Measurements from ENCODE around the gene PVR. TPM values are rescaled to one million over a fixed set of nuclear protein-coding genes. Genes with fewer than 3 reads are reported as not detected.
"Not testable (repeated sequence)": the region's sequence is repeated elsewhere in the genome, so short reads cannot be mapped to it uniquely, and the experiment has no call there.

The PVR gene
- total RNA-seq, 4 donors from 2014 or later = 26.2 to 49.0 (median 33.3) TPM

DNA sequence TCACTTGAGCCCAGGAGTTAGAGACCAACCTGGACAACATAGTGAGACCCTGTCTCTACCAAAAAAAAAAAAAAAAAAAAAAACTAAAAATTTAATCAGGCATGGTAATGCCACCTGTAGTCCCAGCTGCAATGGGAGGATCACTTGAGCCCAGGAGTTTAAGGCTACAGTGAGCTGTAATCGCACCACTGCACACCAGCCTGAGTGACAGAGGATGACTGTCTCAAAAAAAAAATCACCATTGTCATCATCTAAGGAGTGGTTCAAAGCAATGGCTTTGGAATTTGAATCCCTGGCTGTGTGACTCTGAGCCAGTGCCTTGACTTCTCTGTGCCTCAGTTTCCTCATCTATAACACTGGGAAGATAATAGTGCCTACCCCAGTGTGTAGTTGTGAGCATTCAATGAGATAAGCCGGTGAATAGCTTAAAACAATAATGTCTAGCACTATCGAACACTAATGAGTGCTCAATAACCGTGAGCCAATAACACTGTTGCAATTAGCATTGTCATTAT is 18.8 kb upstream of the PVR start:
- Histone ChIP-seq H3K27me3 (no peaks in the 10 kb centered on the region), H3K36me3 (no peaks in the 10 kb centered on the region), H3K4me1 (peaks cover 0 to 3% (median 0%) of the 10 kb centered on the region in 4 donors), H3K9me3 (no peaks in the 10 kb centered on the region), H3K27ac (no peak overlapping the region), H3K4me3 (no peak overlapping the region)
- no peak for DNase-seq
- intact Hi-C loops (cut with DNase I; ENCODE audit: low total_unique reads) (no loop called here), in situ Hi-C loops (cut with MboI; ENCODE audit: low pct_ligation_motif_present in 1 of 4, low pct_unique_long_range_greater_than_20kb in 1 of 4, low sequenced_read_pairs in 3 of 4) (no loop called here)
- TF ChIP-seq, protein P1, sequence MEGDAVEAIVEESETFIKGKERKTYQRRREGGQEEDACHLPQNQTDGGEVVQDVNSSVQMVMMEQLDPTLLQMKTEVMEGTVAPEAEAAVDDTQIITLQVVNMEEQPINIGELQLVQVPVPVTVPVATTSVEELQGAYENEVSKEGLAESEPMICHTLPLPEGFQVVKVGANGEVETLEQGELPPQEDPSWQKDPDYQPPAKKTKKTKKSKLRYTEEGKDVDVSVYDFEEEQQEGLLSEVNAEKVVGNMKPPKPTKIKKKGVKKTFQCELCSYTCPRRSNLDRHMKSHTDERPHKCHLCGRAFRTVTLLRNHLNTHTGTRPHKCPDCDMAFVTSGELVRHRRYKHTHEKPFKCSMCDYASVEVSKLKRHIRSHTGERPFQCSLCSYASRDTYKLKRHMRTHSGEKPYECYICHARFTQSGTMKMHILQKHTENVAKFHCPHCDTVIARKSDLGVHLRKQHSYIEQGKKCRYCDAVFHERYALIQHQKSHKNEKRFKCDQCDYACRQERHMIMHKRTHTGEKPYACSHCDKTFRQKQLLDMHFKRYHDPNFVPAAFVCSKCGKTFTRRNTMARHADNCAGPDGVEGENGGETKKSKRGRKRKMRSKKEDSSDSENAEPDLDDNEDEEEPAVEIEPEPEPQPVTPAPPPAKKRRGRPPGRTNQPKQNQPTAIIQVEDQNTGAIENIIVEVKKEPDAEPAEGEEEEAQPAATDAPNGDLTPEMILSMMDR (IDR thresholded peaks at IDR 0.05) = no peak
- TF ChIP-seq POLR2A (IDR thresholded peaks at IDR 0.05) = no peak
- TF ChIP-seq EP300 (IDR thresholded peaks at IDR 0.05; ENCODE audit: low read depth) = no peak
- no peak for TF ChIP-seq POLR2AphosphoS5 (IDR thresholded peaks at IDR 0.05)
- 91 to 97% methylated on average over 4 of the region's 4 CpGs for WGBS, 2 donors (ENCODE audit: low coverage in 1 of 2)

GRCh38 chr19:44625637-44626036 is 18.1 kb upstream of the PVR start:
- H3K36me3 ChIP-seq; H3K9me3 ChIP-seq; H3K4me1 ChIP-seq; H3K27ac ChIP-seq; in situ Hi-C loops (cut with MboI; ENCODE audit: low pct_ligation_motif_present in 1 of 4, low pct_unique_long_range_greater_than_20kb in 1 of 4, low sequenced_read_pairs in 3 of 4); H3K27me3 ChIP-seq; DNase-seq; H3K4me3 ChIP-seq; intact Hi-C loops (cut with DNase I; ENCODE audit: low total_unique reads): not testable (repeated sequence)
- 93% methylated on average over 4 of the region's 4 CpGs; no CpG with 5 or more reads in 1 of the 2 donors for WGBS, 2 donors (ENCODE audit: low coverage in 1 of 2)

DNA sequence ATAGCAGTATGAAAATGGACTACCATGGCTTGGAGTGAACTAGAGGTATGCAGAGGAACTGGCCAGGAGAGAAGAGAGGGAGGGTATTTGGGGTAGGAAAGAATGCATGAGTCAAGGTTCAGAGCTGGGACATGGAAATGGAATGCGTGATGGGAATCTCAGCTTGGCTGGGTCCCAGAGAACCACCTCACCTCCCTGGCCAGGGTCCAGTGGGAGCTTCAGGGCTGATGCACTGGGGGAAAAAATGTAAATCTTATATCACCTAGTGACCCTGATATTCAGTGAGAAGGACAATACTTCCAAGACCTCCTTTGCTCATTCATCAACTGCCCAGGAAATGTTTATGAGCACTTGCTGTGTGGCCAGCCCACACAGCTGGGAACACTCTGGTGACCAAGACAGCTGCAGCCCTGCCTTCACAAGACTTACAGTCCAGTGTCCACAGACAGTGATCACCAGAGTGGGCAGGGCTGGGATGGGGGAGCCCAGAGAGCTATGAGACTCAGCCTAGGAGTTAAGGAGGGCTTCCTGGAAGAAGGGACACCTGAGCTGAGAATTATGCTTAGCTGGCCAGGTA is 17.6 kb upstream of the PVR start:
- H3K27me3 ChIP-seq = no peaks in the 10 kb centered on the region
- in situ Hi-C loops (cut with MboI; ENCODE audit: low pct_ligation_motif_present in 1 of 4, low pct_unique_long_range_greater_than_20kb in 1 of 4, low sequenced_read_pairs in 3 of 4) (no loop called here), intact Hi-C loops (cut with DNase I; ENCODE audit: low total_unique reads) (no loop called here)
- H3K27ac ChIP-seq = no peak overlapping the region
- no peak overlapping the region for H3K4me3 ChIP-seq
- 38 to 71% methylated on average over 1 of the region's 1 CpG for WGBS, 2 donors (ENCODE audit: low coverage in 1 of 2)
- H3K36me3 ChIP-seq = no peaks in the 10 kb centered on the region
- H3K4me1 ChIP-seq = peaks cover 0 to 3% (median 0%) of the 10 kb centered on the region in 4 donors
- H3K9me3 ChIP-seq = no peaks in the 10 kb centered on the region
- TF ChIP-seq EP300 (IDR thresholded peaks at IDR 0.05; ENCODE audit: low read depth) = no peak
- TF ChIP-seq, protein P1 (IDR thresholded peaks at IDR 0.05) = no peak
- no peak for TF ChIP-seq POLR2A (IDR thresholded peaks at IDR 0.05)
- no peak for TF ChIP-seq POLR2AphosphoS5 (IDR thresholded peaks at IDR 0.05)
- no peak for DNase-seq

- 99 to 100% methylated on average over 3 to 4 of the region's 4 CpGs for WGBS, 2 donors (ENCODE audit: low coverage in 1 of 2)
- no peaks in the 10 kb centered on the region for H3K27me3 ChIP-seq
- DNase-seq = no peak
- H3K27ac ChIP-seq = no peak overlapping the region
- intact Hi-C loops (cut with DNase I; ENCODE audit: low total_unique reads) (no loop called here), in situ Hi-C loops (cut with MboI; ENCODE audit: low pct_ligation_motif_present in 1 of 4, low pct_unique_long_range_greater_than_20kb in 1 of 4, low sequenced_read_pairs in 3 of 4) (no loop called here)
- TF ChIP-seq POLR2A (IDR thresholded peaks at IDR 0.05) (no peak), EP300 (IDR thresholded peaks at IDR 0.05; ENCODE audit: low read depth) (no peak), POLR2AphosphoS5 (IDR thresholded peaks at IDR 0.05) (no peak)
- TF ChIP-seq, protein P1 (IDR thresholded peaks at IDR 0.05) = no peak
- no peak overlapping the region for H3K4me3 ChIP-seq
- peaks cover 0 to 3% (median 0%) of the 10 kb centered on the region in 4 donors for H3K4me1 ChIP-seq
- no peaks in the 10 kb centered on the region for H3K36me3 ChIP-seq
- no peaks in the 10 kb centered on the region for H3K9me3 ChIP-seq
Measured at GRCh38 chr19:44627631-44628030, 16.1 kb upstream of the PVR start.

- TF ChIP-seq POLR2AphosphoS5 (IDR thresholded peaks at IDR 0.05) = no peak
- TF ChIP-seq, protein P1 (IDR thresholded peaks at IDR 0.05) = no peak
- no peak for TF ChIP-seq POLR2A (IDR thresholded peaks at IDR 0.05)
- no peak for TF ChIP-seq EP300 (IDR thresholded peaks at IDR 0.05; ENCODE audit: low read depth)
- in situ Hi-C loops (cut with MboI; ENCODE audit: low pct_ligation_motif_present in 1 of 4, low pct_unique_long_range_greater_than_20kb in 1 of 4, low sequenced_read_pairs in 3 of 4) (no loop called here), intact Hi-C loops (cut with DNase I; ENCODE audit: low total_unique reads) (no loop called here)
- no peak for DNase-seq
- no peaks in the 10 kb centered on the region for H3K9me3 ChIP-seq
- H3K4me3 ChIP-seq = no peak overlapping the region
- H3K36me3 ChIP-seq = no peaks in the 10 kb centered on the region
- H3K27me3 ChIP-seq = no peaks in the 10 kb centered on the region
- H3K4me1 ChIP-seq = no peaks in the 10 kb centered on the region
- H3K27ac ChIP-seq = no peak overlapping the region
- 69% methylated on average over 3 of the region's 3 CpGs; no CpG with 5 or more reads in 1 of the 2 donors for WGBS, 2 donors (ENCODE audit: low coverage in 1 of 2)
Measured at GRCh38 chr19:44628793-44629192, 14.9 kb upstream of the PVR start.

GRCh38 chr19:44631611-44632010 is 12.1 kb upstream of the PVR start:
- H3K27ac ChIP-seq; H3K27me3 ChIP-seq; H3K36me3 ChIP-seq; in situ Hi-C loops (cut with MboI; ENCODE audit: low pct_ligation_motif_present in 1 of 4, low pct_unique_long_range_greater_than_20kb in 1 of 4, low sequenced_read_pairs in 3 of 4); DNase-seq; H3K4me3 ChIP-seq; H3K9me3 ChIP-seq: not testable (repeated sequence)
- 50 to 75% methylated on average over 1 to 8 of the region's 8 CpGs for WGBS, 2 donors (ENCODE audit: low coverage in 1 of 2)
- H3K4me1 ChIP-seq = peaks cover 0 to 12% (median 2%) of the 10 kb centered on the region in 4 donors
- intact Hi-C loops (cut with DNase I; ENCODE audit: low total_unique reads) = loop anchor here (1.0 kb wide), 1 partner anchor 30 kb away; no protein-coding TSS in a partner anchor
